B cell (primary cell): ENCODE measurements around the gene ROBO2. TPM values are rescaled to one million over a fixed set of nuclear protein-coding genes. Genes with fewer than 3 reads are reported as not detected.

ENCODE experiments used
- ATAC-seq: fragments of 200-7000 bp; cut with Tn5 transposase; one replicate; pipeline ENCODE4 v1.10.0; 2021; ENCODE audit warnings: low read depth, mild to moderate bottlenecking, moderate number of reproducible peaks, moderate library complexity
- CTCF ChIA-PET: fragments of 350-600 bp; sonication (Branson Sonifier 250); formaldehyde crosslinking; loops from one replicate; lab custom pipeline; 2021; ENCODE audit warnings: antibody characterized with exemption, inconsistent platforms; lab: Charles Lee
- POLR2A ChIA-PET: fragments of 350-600 bp; sonication (Branson Sonifier 250); formaldehyde crosslinking; loops from one replicate; lab custom pipeline; 2021; ENCODE audit warnings: antibody characterized with exemption; lab: Charles Lee
- DNase-seq: peaks from one replicate; pipeline ENCODE4 v3.0.0; 2013
- H2AFZ ChIP-seq: 2 replicates; pipeline ENCODE4 v1.6.1; 2012; ENCODE audit warnings: mild to moderate bottlenecking, low read depth, low read length; ENCODE audit not compliant: insufficient read depth, poor library complexity, severe bottlenecking
- H3K27ac ChIP-seq, 2 donors: 1 replicate in 1 of 2; 2 replicates in 1 of 2; pipeline ENCODE4 v1.5.1; 2012 to 2013; ENCODE audit warnings: low read length in 2 of 2, mild to moderate bottlenecking in 2 of 2, moderate library complexity in 1 of 2
- H3K27me3 ChIP-seq, 4 experiments: fragments of 200-600 bp in 1 of 4; sonication (generic) in 1 of 4; replicated peaks in 1 of 4; 1 replicate in 2 of 4; 2 replicates in 2 of 4; pipeline versions ENCODE4 v1.6.1 to v1.7.0; 2013 to 2016; ENCODE audit warnings: low read length in 3 of 4, mild to moderate bottlenecking in 2 of 4, mixed read lengths in 1 of 4, moderate library complexity in 1 of 4; ENCODE audit not compliant: insufficient read depth in 4 of 4, control insufficient read depth in 3 of 4; ENCODE audit errors: control extremely low read depth in 1 of 4
- H3K36me3 ChIP-seq, 2 experiments: replicated peaks in 1 of 2; 1 replicate in 1 of 2; 2 replicates in 1 of 2; pipeline versions ENCODE4 v1.6.1 to v1.7.1; 2013; ENCODE audit warnings: low read length in 1 of 2; ENCODE audit not compliant: insufficient read depth in 2 of 2, control insufficient read depth in 1 of 2; ENCODE audit errors: control extremely low read depth in 1 of 2, extremely low read depth in 1 of 2
- H3K4me1 ChIP-seq, 2 donors: fragments of 200-600 bp in 1 of 2; sonication (generic) in 1 of 2; 1 replicate in 1 of 2; 2 replicates in 1 of 2; pipeline versions ENCODE4 v1.5.1 to v1.6.1; 2013 to 2017; ENCODE audit warnings: low read length in 2 of 2; ENCODE audit not compliant: control insufficient read depth in 2 of 2, insufficient read depth in 2 of 2
- H3K4me2 ChIP-seq: replicated peaks from 2 replicates; pipeline ENCODE3; 2012; ENCODE audit warnings: mild to moderate bottlenecking, low read depth, low read length; ENCODE audit not compliant: poor library complexity, severe bottlenecking
- H3K4me3 ChIP-seq, 5 experiments: fragments of 200-600 bp in 1 of 5; sonication (generic) in 1 of 5; 1 replicate in 3 of 5; 2 replicates in 2 of 5; pipeline versions ENCODE4 v1.5.1 to v1.7.0; 2011 to 2016; ENCODE audit warnings: low read length in 4 of 5, mild to moderate bottlenecking in 4 of 5, low read depth in 2 of 5, control low read depth in 1 of 5, moderate library complexity in 1 of 5; ENCODE audit not compliant: insufficient read depth in 1 of 5; ENCODE audit errors: control extremely low read depth in 1 of 5, extremely low read depth in 1 of 5
- H3K79me2 ChIP-seq: fragments of 200-600 bp; sonication (generic); one replicate; pipeline ENCODE4 v1.6.0; 2016; ENCODE audit warnings: low read length; ENCODE audit not compliant: control insufficient read depth, insufficient read depth
- H3K9ac ChIP-seq: fragments of 200-600 bp; sonication (generic); 2 replicates; pipeline ENCODE4 v1.6.1; 2017; ENCODE audit warnings: mild to moderate bottlenecking, low read length, moderate library complexity
- H3K9me3 ChIP-seq, 3 donors: one replicate each; pipeline versions ENCODE4 v1.6.1 to v1.7.1; 2013; ENCODE audit warnings: low read length in 2 of 3; ENCODE audit not compliant: control insufficient read depth in 2 of 3, insufficient read depth in 1 of 3; ENCODE audit errors: control extremely low read depth in 1 of 3
- H4K20me1 ChIP-seq: 2 replicates; pipeline ENCODE4 v1.6.0; 2012; ENCODE audit warnings: mild to moderate bottlenecking, low read length; ENCODE audit not compliant: insufficient read depth, control insufficient read depth, poor library complexity, severe bottlenecking
- H3K27ac Mint-ChIP-seq: one replicate; pipeline ENCODE4 v1.8.0; 2021; ENCODE audit warnings: mixed read lengths
- H3K27me3 Mint-ChIP-seq: one replicate; pipeline ENCODE4 v1.8.0; 2021; ENCODE audit warnings: mixed read lengths
- H3K4me1 Mint-ChIP-seq: one replicate; pipeline ENCODE4 v1.8.0; 2021; ENCODE audit warnings: mixed read lengths
- H3K4me3 Mint-ChIP-seq: one replicate; pipeline ENCODE4 v1.8.0; 2021; ENCODE audit warnings: mixed read lengths
- H3K9me3 Mint-ChIP-seq: one replicate; pipeline ENCODE4 v1.8.0; 2022; ENCODE audit warnings: mixed read lengths; ENCODE audit not compliant: insufficient read depth
- CTCF ChIP-seq: fragments of 200-600 bp; IDR thresholded peaks from one replicate; pipeline ENCODE4 v1.8.0; 2022; ENCODE audit warnings: antibody characterized with exemption, mild to moderate bottlenecking
- EZH2 ChIP-seq: IDR thresholded peaks from 2 replicates; pipeline ENCODE4 v1.6.1; 2012; ENCODE audit warnings: borderline replicate concordance, low read depth, mild to moderate bottlenecking, moderate library complexity, low read length; ENCODE audit not compliant: insufficient read depth, poor library complexity, severe bottlenecking
- WGBS: methylation state at CpG from one replicate; pipeline ENCODE4 v1.1.5; 2013; ENCODE audit warnings: missing lambda C conversion rate; ENCODE audit not compliant: insufficient coverage; 5-methylcytosine and 5-hydroxymethylcytosine counted together
- intact Hi-C: fragments of 100-400 bp; cut with micrococcal nuclease; formaldehyde crosslinking; loops from one replicate; pipeline ENCODE4 v1.10.0; 2022
- polyA plus RNA-seq: library from polyadenylated mRNA; depleted of rRNA; stranded (reverse); fragments of >200 nt; gene quantifications from 2 replicates; pipeline ENCODE4 v1.2.3, GENCODE V29; 2012
- total RNA-seq, 2 donors: library from RNA; stranded (reverse); fragments of 120-200 nt in 1 of 2; gene quantifications; 1 replicate in 1 of 2; 2 replicates in 1 of 2; pipeline versions ENCODE4 v1.2.3 to v1.2.4, GENCODE V29; 2013 to 2022

ROBO2 gene
- total and polyA plus RNA-seq, 2 donors (not counting 1 experiment from before 2014, with no cell fraction given) = not detected

DNA sequence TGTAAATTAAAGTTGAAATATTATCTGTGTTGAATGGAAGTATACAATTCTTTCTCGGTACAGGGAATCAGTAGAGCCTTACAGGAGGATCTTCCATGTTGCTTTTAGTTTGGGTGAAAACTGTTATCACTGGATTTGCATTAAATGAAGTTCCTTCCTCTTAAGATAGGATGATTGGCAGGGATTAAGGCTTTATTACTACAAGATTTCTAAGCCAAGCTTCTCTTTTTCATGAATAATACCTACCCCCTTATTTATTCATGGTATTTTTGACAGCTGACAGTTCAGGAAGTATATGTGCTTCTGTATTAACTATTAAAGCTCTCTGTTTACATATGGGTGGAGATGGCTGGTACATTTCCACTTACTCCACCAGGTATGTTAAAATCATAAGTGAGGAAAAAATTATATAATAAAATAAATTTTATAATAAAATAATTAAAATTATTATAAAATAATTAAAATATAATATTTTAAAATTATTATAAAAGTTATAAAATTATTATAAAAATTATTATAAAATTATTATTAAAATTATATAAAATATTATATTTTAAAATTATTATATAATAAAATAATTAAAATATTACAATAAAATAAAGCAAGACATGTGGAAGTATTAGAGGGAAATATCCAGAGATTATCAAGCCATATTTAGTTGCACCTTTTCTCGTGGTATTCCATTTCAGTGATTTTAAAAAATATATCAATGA lies 332.9 kb downstream of the ROBO2 start:
- ChIA-PET POLR2A (no interaction called here), CTCF (no interaction called here)
- no peaks in the 10 kb centered on the region for H3K27me3 Mint-ChIP-seq
- H3K27ac Mint-ChIP-seq = no peak overlapping the region
- H3K4me3 Mint-ChIP-seq = no peak overlapping the region
- no peaks in the 10 kb centered on the region for H3K4me1 Mint-ChIP-seq
- WGBS = 67% methylated on average over 1 of the region's 2 CpGs
- no peaks in the 10 kb centered on the region for H3K36me3 ChIP-seq
- no peak for DNase-seq
- H3K9ac ChIP-seq = no peak overlapping the region
- H4K20me1 ChIP-seq = no peaks in the 10 kb centered on the region
- intact Hi-C loops = no loop called here
- H3K27ac ChIP-seq = no peak overlapping the region
- H3K9me3 ChIP-seq = peaks cover 0 to 3% (median 0%) of the 10 kb centered on the region in 3 donors
- TF ChIP-seq EZH2 = no peak
- no peak for TF ChIP-seq CTCF
- no peak overlapping the region for H2AFZ ChIP-seq
- peaks cover 2% of the 10 kb centered on the region for H3K9me3 Mint-ChIP-seq
- no peak overlapping the region for H3K4me3 ChIP-seq
- ATAC-seq = no peak
- H3K27me3 ChIP-seq = no peaks in the 10 kb centered on the region
- no peak overlapping the region for H3K4me2 ChIP-seq
- H3K4me1 ChIP-seq = no peaks in the 10 kb centered on the region
- H3K79me2 ChIP-seq = no peaks in the 10 kb centered on the region

GRCh38 chr3:77373619-77374018 lies 333.7 kb downstream of the ROBO2 start:
- DNase-seq = no peak
- peaks cover 0 to 3% (median 0%) of the 10 kb centered on the region in 3 donors for H3K9me3 ChIP-seq
- H3K27ac Mint-ChIP-seq = no peak overlapping the region
- H3K9me3 Mint-ChIP-seq = peaks cover 2% of the 10 kb centered on the region
- no peak overlapping the region for H3K4me2 ChIP-seq
- no peaks in the 10 kb centered on the region for H3K27me3 Mint-ChIP-seq
- TF ChIP-seq CTCF (no peak), EZH2 (no peak)
- no peak overlapping the region for H3K27ac ChIP-seq
- H4K20me1 ChIP-seq = no peaks in the 10 kb centered on the region
- no peaks in the 10 kb centered on the region for H3K79me2 ChIP-seq
- H2AFZ ChIP-seq = no peak overlapping the region
- no peak for ATAC-seq
- intact Hi-C loops = no loop called here
- H3K4me1 Mint-ChIP-seq = no peaks in the 10 kb centered on the region
- H3K4me3 Mint-ChIP-seq = no peak overlapping the region
- CTCF ChIA-PET = no interaction called here
- no peaks in the 10 kb centered on the region for H3K4me1 ChIP-seq
- no CpG with 5 or more reads among the region's 6 CpGs for WGBS
- no peaks in the 10 kb centered on the region for H3K36me3 ChIP-seq
- POLR2A ChIA-PET = no interaction called here
- no peaks in the 10 kb centered on the region for H3K27me3 ChIP-seq
- no peak overlapping the region for H3K4me3 ChIP-seq
- no peak overlapping the region for H3K9ac ChIP-seq
